NCI-H187 (cell line): ENCODE results near the gene HDHD5.
A peak's percentile ranks its signal among the peaks of the same experiment; 100 is the strongest.

Experiments used
- DNase-seq, 2 experiments: peaks; one replicate each; lab custom pipeline; 2025; lab: John Stamatoyannopoulos, UW

Gene HDHD5

DNA sequence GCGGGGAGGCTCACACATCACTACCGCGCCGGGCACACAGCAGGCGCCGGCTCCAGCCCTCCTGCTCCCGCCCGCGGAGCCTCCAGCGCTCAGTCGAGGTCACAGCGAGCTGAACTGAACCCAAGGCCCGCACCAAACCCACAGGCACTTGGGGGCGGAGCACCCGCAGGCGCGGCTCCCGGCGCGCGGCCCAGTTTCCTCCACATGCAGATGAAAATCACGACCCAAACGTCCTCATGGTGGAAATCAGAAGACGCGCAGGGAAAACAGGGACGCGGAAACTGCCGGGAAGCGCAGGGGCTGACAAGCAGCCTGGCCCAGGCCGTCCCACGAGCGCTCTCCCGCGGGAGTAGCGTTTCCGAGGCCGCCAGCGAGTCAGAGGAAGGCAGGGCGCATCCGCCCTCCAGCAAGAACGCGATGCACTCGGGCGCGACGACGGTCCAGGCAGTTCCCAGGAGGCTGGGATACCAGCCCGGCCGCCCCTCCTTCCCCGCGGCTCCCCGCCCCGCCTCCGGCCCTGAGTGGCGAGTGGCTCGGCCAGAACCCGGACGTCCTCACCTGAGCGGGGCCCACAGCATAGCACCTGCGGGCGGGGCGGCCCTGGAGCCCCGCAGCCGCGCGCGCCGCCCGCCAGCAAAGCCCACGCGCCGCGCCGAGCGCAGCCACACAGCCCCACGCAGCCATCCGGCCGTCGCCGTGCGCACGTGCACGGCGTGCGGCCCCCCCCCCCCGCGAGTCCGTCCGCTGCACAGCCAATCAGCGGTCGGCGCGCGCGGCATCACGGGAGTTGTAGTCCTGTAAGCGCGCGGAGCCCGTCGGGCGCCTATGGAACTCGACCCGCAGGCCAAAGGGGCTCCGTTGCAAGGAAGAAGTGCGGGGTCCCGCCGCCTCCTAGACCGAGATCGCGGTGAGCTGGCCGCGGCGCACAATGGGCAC lies at the start of gene HDHD5:
Gene HDHD5, minus strand, starts transcription at position 710 of the 936 bp plus-strand sequence. Its CDS starts 26 bp downstream, at position 684.
- peak; percentile 45 to 58 for DNase-seq

DNA sequence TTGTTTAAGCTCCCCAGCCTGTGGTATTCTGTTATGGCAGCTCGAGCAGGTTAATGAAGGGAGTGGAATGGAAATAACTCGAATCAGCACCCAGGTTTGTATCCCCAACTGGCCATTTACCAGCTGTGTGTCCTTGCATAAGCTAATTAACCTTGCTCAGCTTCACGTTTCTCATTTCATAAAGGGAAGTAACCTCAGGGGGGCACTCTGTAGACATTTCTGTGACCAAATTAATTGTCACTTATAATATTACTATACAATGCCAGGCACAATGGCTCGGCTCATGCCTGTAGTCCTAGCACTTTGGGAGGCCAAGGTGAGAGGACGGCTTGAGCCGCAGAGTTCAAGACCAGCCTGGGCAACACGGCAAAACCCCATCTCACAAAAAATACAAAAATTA lies 46.4 kb upstream of the HDHD5 start:
- no peak for DNase-seq

DNA sequence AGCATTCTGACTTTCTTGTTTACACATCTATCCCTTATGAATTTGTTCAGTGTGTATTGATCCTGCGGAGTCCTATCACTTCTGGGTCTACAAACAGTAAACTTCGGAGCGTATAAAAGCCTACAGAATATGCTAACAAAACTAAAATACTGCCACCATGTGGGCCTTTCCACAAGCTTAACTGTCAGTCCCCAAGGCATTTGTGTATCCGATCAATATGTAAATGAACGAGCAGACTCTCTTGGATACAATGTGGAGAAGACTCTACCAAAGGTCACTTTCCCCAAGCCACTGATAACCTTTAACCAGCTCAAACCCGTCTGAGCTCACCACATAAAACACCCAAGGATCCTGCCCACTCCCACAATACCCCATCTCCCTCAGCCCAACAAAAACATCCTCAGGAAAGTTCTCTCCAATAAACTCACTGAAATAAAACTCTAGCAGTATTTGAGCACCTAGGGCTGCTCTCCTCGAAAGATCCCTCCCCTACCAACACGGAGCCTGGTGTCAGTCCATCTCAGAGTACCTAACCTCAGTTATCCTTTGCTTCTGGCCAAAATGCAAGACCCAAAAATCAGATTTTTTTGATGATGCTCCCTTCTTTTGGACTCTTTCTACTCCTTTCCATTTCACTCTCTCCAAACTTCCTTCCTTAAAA lies 42.3 kb upstream of the HDHD5 start:
- DNase-seq = no peak

GRCh38 chr22:17199003-17199731 lies 40.1 kb upstream of the HDHD5 start:
- peak; percentile 51 to 76 for DNase-seq

- DNase-seq = peak; percentile 16 to 35
Observed at GRCh38 chr22:17198170-17199002, 39.3 kb upstream of the HDHD5 start.

GRCh38 chr22:17194213-17194612 lies 35.1 kb upstream of the HDHD5 start:
- DNase-seq = no peak

- DNase-seq = no peak
Observed at GRCh38 chr22:17192186-17192585, 33.1 kb upstream of the HDHD5 start.

- no peak for DNase-seq
Observed at GRCh38 chr22:17191163-17191784, 32.2 kb upstream of the HDHD5 start.

DNA sequence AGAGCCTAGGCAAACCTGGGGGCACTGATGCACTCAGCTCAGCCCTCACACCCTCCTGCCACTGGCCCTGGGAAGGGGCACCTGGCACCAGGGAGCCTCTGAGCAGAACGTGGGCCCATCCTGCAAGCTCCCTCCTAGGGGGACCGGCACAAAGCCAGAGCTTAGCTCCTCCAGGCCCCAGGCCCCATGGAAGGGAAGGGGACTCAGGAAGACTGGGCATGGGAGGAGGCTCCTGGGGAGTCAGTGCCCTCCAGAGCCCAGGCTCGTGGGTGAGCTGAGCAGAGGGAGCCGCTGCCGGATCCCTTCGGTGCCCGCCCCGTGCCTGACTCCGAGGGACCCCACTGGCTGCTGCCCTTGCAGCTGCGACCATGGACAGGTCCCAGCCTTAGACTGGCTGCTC lies 31.6 kb upstream of the HDHD5 start:
- no peak for DNase-seq

GRCh38 chr22:17176715-17177114 lies 17.6 kb upstream of the HDHD5 start:
- DNase-seq = no peak

DNA sequence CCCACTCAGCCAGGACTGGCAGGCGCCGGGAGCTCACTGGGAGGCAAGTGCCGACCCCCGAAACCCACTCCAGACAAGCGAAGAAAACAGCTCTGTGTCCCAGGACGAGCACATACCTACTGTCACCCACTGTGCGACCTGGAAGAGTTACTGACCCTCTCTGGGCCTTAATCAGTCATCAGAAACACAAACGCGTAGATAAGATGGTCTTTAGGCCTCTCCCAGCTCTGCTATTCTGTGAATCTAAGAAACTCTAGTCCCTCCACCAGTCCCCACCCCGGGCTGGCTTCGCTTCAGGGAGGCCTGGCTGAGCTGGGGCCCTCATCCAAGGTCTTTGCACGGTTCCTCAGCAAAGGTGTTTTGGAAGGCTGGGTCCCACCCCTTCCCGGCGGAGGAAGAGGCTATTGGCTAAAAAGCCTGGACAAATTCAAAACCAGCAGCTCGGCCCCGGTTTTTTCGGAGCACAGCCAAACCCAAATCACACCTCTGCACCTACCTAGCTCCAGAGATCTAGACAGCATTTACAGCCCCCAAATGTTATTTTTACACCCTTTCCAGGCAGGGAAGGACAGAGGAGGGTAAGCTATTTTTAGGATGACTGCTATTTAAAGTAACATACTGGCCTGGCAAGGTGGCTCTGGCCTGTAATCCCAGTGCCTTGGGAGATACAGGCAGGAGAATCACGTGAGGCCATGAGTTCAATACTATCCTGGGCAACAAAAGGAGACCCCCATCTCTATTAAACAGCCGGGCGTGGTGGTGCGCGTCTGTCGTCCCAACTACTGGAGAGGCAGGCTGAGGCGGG lies 13.2 kb upstream of the HDHD5 start:
- no peak for DNase-seq

GRCh38 chr22:17171153-17172028 lies 12.3 kb upstream of the HDHD5 start:
- DNase-seq = peak; percentile 31 to 55

- DNase-seq = no peak
Observed at GRCh38 chr22:17167486-17167885, 8.4 kb upstream of the HDHD5 start.

DNA sequence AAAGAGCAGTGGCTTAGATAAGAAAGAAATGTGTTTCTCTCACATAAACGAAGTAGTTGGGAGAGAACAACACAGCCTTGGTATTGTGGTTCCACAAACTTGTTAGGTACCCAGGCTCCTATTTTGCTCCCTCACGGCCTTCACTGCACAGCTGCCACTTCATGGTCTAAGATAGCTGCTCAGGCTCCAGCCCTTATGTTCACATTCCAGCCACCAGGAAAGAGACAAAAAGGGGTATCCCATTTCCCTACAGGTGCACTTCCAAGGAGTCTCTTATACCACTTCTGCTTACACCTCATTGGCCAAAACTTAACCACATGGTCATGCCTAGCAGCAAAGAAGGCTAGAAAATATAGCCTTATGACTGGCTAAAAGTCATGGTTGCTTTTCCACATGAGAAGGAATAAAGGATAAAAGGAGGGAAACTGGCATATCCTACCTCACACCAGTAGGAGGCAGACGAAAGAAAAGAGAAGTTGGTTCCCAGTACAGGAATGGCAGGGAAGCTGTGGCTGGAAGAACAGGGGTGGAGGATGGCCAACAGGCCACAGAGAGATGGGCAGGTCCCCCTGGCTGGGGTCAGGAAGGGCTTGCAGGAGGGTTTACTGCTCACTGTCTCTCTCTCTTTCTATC lies 5.4 kb upstream of the HDHD5 start:
- no peak for DNase-seq

- no peak for DNase-seq
Observed at GRCh38 chr22:17162731-17163130, 3.7 kb upstream of the HDHD5 start.

DNA sequence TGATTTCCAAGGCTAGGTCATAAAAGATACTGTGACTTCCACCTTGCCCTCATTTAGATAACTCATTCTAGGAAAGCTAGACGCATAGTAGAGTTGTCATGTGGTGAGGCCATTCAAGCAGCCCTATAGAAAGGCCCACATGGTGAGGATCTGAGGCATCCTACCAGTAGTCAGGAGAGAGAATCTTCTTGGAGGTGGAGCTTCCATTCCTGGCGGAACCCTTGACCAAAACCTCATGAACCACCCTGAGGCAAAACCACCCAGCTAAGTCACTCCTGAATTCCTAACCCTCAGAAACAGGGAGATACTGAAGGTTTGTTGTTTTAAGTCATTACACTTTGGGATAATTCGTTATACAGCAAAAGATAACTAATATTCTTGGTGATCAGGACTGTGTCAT lies 2.9 kb upstream of the HDHD5 start:
- DNase-seq = no peak

GRCh38 chr22:17159504-17159951 lies 451 bp upstream of the HDHD5 start:
- peak; percentile 7 to 18 for DNase-seq

DNA sequence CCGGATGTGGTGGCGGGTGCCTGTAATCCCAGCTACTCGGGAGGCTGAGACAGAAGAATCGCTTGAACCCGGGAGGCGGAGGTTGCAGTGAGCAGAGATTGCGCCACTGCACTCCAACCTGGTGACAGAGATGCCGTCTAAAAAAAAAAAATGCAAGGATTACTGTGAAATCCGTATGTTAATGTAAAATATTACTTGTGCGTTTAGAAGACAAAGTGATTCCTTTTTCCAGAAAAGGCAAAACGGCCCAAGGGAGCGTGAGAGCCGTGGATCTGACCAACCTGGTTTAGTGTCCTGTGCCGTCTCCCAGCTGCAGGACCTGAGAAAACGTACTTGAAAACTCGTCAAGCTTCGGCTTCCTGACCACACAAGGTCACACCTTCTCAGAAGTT lies 905 bp downstream of the HDHD5 start:
- no peak for DNase-seq

GRCh38 chr22:17157714-17158113 lies 1.4 kb downstream of the HDHD5 start:
- DNase-seq = no peak
